B cell (primary cell): ENCODE results near the gene PLCXD1. TPM values are rescaled to one million over a fixed set of nuclear protein-coding genes. Genes with fewer than 3 reads are reported as not detected.

Experiments
- ATAC-seq: fragments of 200-7000 bp; cut with Tn5 transposase; one replicate; pipeline ENCODE4 v1.10.0; 2021; ENCODE audit warnings: low read depth, mild to moderate bottlenecking, moderate number of reproducible peaks, moderate library complexity
- CTCF ChIA-PET: fragments of 350-600 bp; sonication (Branson Sonifier 250); formaldehyde crosslinking; loops from one replicate; lab custom pipeline; 2021; ENCODE audit warnings: antibody characterized with exemption, inconsistent platforms; lab: Charles Lee
- POLR2A ChIA-PET: fragments of 350-600 bp; sonication (Branson Sonifier 250); formaldehyde crosslinking; loops from one replicate; lab custom pipeline; 2021; ENCODE audit warnings: antibody characterized with exemption; lab: Charles Lee
- DNase-seq: peaks from one replicate; pipeline ENCODE4 v3.0.0; 2013
- H2AFZ ChIP-seq: 2 replicates; pipeline ENCODE4 v1.6.1; 2012; ENCODE audit warnings: mild to moderate bottlenecking, low read depth, low read length; ENCODE audit not compliant: insufficient read depth, poor library complexity, severe bottlenecking
- H3K27ac ChIP-seq, 2 donors: 1 replicate in 1 of 2; 2 replicates in 1 of 2; pipeline ENCODE4 v1.5.1; 2012 to 2013; ENCODE audit warnings: low read length in 2 of 2, mild to moderate bottlenecking in 2 of 2, moderate library complexity in 1 of 2
- H3K27me3 ChIP-seq, 4 experiments: fragments of 200-600 bp in 1 of 4; sonication (generic) in 1 of 4; replicated peaks in 1 of 4; 1 replicate in 2 of 4; 2 replicates in 2 of 4; pipeline versions ENCODE4 v1.6.1 to v1.7.0; 2013 to 2016; ENCODE audit warnings: low read length in 3 of 4, mild to moderate bottlenecking in 2 of 4, mixed read lengths in 1 of 4, moderate library complexity in 1 of 4; ENCODE audit not compliant: insufficient read depth in 4 of 4, control insufficient read depth in 3 of 4; ENCODE audit errors: control extremely low read depth in 1 of 4
- H3K36me3 ChIP-seq, 2 experiments: replicated peaks in 1 of 2; 1 replicate in 1 of 2; 2 replicates in 1 of 2; pipeline versions ENCODE4 v1.6.1 to v1.7.1; 2013; ENCODE audit warnings: low read length in 1 of 2; ENCODE audit not compliant: insufficient read depth in 2 of 2, control insufficient read depth in 1 of 2; ENCODE audit errors: control extremely low read depth in 1 of 2, extremely low read depth in 1 of 2
- H3K4me1 ChIP-seq, 2 donors: fragments of 200-600 bp in 1 of 2; sonication (generic) in 1 of 2; 1 replicate in 1 of 2; 2 replicates in 1 of 2; pipeline versions ENCODE4 v1.5.1 to v1.6.1; 2013 to 2017; ENCODE audit warnings: low read length in 2 of 2; ENCODE audit not compliant: control insufficient read depth in 2 of 2, insufficient read depth in 2 of 2
- H3K4me2 ChIP-seq: replicated peaks from 2 replicates; pipeline ENCODE3; 2012; ENCODE audit warnings: mild to moderate bottlenecking, low read depth, low read length; ENCODE audit not compliant: poor library complexity, severe bottlenecking
- H3K4me3 ChIP-seq, 5 experiments: fragments of 200-600 bp in 1 of 5; sonication (generic) in 1 of 5; 1 replicate in 3 of 5; 2 replicates in 2 of 5; pipeline versions ENCODE4 v1.5.1 to v1.7.0; 2011 to 2016; ENCODE audit warnings: low read length in 4 of 5, mild to moderate bottlenecking in 4 of 5, low read depth in 2 of 5, control low read depth in 1 of 5, moderate library complexity in 1 of 5; ENCODE audit not compliant: insufficient read depth in 1 of 5; ENCODE audit errors: control extremely low read depth in 1 of 5, extremely low read depth in 1 of 5
- H3K79me2 ChIP-seq: fragments of 200-600 bp; sonication (generic); one replicate; pipeline ENCODE4 v1.6.0; 2016; ENCODE audit warnings: low read length; ENCODE audit not compliant: control insufficient read depth, insufficient read depth
- H3K9ac ChIP-seq: fragments of 200-600 bp; sonication (generic); 2 replicates; pipeline ENCODE4 v1.6.1; 2017; ENCODE audit warnings: mild to moderate bottlenecking, low read length, moderate library complexity
- H3K9me3 ChIP-seq, 3 donors: one replicate each; pipeline versions ENCODE4 v1.6.1 to v1.7.1; 2013; ENCODE audit warnings: low read length in 2 of 3; ENCODE audit not compliant: control insufficient read depth in 2 of 3, insufficient read depth in 1 of 3; ENCODE audit errors: control extremely low read depth in 1 of 3
- H4K20me1 ChIP-seq: 2 replicates; pipeline ENCODE4 v1.6.0; 2012; ENCODE audit warnings: mild to moderate bottlenecking, low read length; ENCODE audit not compliant: insufficient read depth, control insufficient read depth, poor library complexity, severe bottlenecking
- H3K27ac Mint-ChIP-seq: one replicate; pipeline ENCODE4 v1.8.0; 2021; ENCODE audit warnings: mixed read lengths
- H3K27me3 Mint-ChIP-seq: one replicate; pipeline ENCODE4 v1.8.0; 2021; ENCODE audit warnings: mixed read lengths
- H3K4me1 Mint-ChIP-seq: one replicate; pipeline ENCODE4 v1.8.0; 2021; ENCODE audit warnings: mixed read lengths
- H3K4me3 Mint-ChIP-seq: one replicate; pipeline ENCODE4 v1.8.0; 2021; ENCODE audit warnings: mixed read lengths
- H3K9me3 Mint-ChIP-seq: one replicate; pipeline ENCODE4 v1.8.0; 2022; ENCODE audit warnings: mixed read lengths; ENCODE audit not compliant: insufficient read depth
- EZH2 ChIP-seq: IDR thresholded peaks from 2 replicates; pipeline ENCODE4 v1.6.1; 2012; ENCODE audit warnings: borderline replicate concordance, low read depth, mild to moderate bottlenecking, moderate library complexity, low read length; ENCODE audit not compliant: insufficient read depth, poor library complexity, severe bottlenecking
- WGBS: methylation state at CpG from one replicate; pipeline ENCODE4 v1.1.5; 2013; ENCODE audit warnings: missing lambda C conversion rate; ENCODE audit not compliant: insufficient coverage; 5-methylcytosine and 5-hydroxymethylcytosine counted together
- intact Hi-C: fragments of 100-400 bp; cut with micrococcal nuclease; formaldehyde crosslinking; loops from one replicate; pipeline ENCODE4 v1.10.0; 2022
- polyA plus RNA-seq: library from polyadenylated mRNA; depleted of rRNA; stranded (reverse); fragments of >200 nt; gene quantifications from 2 replicates; pipeline ENCODE4 v1.2.3, GENCODE V29; 2012
- total RNA-seq, 2 donors: library from RNA; stranded (reverse); fragments of 120-200 nt in 1 of 2; gene quantifications; 1 replicate in 1 of 2; 2 replicates in 1 of 2; pipeline versions ENCODE4 v1.2.3 to v1.2.4, GENCODE V29; 2013 to 2022
- TF ChIP-seq, protein P1 (sequence below): fragments of 200-600 bp; IDR thresholded peaks from one replicate; pipeline ENCODE4 v1.8.0; 2022; ENCODE audit warnings: antibody characterized with exemption, mild to moderate bottlenecking

The PLCXD1 gene
- total and polyA plus RNA-seq, 2 donors (not counting 1 experiment from before 2014, with no cell fraction given) = 30.4 to 38.5 TPM

GRCh38 chrX:314049-314448, 32.9 kb downstream of the PLCXD1 start:
- DNase-seq = no peak
- intact Hi-C loops = no loop called here
- Histone ChIP-seq H3K4me1 (peaks cover 0 to 11% of the 10 kb centered on the region in 2 donors), H3K36me3 (peaks cover 4 to 51% of the 10 kb centered on the region in 2 experiments), H3K79me2 (peaks cover 11% of the 10 kb centered on the region), H3K4me3 (no peak overlapping the region), H3K27me3 (no peaks in the 10 kb centered on the region), H3K9ac (no peak overlapping the region), H4K20me1 (peaks cover 14% of the 10 kb centered on the region), H2AFZ (no peak overlapping the region), H3K27ac (no peak overlapping the region), H3K9me3 (peaks cover 0 to 15% (median 0%) of the 10 kb centered on the region in 3 donors), H3K4me2 (no peak overlapping the region)
- H3K4me3 Mint-ChIP-seq = no peak overlapping the region
- CTCF ChIA-PET = no interaction called here
- H3K9me3 Mint-ChIP-seq = no peaks in the 10 kb centered on the region
- H3K27me3 Mint-ChIP-seq = no peaks in the 10 kb centered on the region
- 99% methylated on average over 29 of the region's 34 CpGs for WGBS
- POLR2A ChIA-PET = no interaction called here
- no peak overlapping the region for H3K27ac Mint-ChIP-seq
- ATAC-seq = no peak
- H3K4me1 Mint-ChIP-seq = peaks cover 14% of the 10 kb centered on the region
- TF ChIP-seq EZH2 = no peak
- TF ChIP-seq, protein P1, sequence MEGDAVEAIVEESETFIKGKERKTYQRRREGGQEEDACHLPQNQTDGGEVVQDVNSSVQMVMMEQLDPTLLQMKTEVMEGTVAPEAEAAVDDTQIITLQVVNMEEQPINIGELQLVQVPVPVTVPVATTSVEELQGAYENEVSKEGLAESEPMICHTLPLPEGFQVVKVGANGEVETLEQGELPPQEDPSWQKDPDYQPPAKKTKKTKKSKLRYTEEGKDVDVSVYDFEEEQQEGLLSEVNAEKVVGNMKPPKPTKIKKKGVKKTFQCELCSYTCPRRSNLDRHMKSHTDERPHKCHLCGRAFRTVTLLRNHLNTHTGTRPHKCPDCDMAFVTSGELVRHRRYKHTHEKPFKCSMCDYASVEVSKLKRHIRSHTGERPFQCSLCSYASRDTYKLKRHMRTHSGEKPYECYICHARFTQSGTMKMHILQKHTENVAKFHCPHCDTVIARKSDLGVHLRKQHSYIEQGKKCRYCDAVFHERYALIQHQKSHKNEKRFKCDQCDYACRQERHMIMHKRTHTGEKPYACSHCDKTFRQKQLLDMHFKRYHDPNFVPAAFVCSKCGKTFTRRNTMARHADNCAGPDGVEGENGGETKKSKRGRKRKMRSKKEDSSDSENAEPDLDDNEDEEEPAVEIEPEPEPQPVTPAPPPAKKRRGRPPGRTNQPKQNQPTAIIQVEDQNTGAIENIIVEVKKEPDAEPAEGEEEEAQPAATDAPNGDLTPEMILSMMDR = no peak

GRCh38 chrX:314781-315595, 33.8 kb downstream of the PLCXD1 start:
- ChIA-PET CTCF (no interaction called here), POLR2A (no interaction called here)
- no peak for ATAC-seq
- Histone ChIP-seq H3K36me3 (peaks cover 4 to 47% of the 10 kb centered on the region in 2 experiments), H3K4me3 (no peak overlapping the region), H4K20me1 (peaks cover 14% of the 10 kb centered on the region), H3K4me2 (no peak overlapping the region), H3K4me1 (peaks cover 6 to 19% of the 10 kb centered on the region in 2 donors), H3K9ac (no peak overlapping the region), H3K9me3 (peaks cover 0 to 15% (median 0%) of the 10 kb centered on the region in 3 donors), H3K27ac (no peak overlapping the region), H3K27me3 (peaks cover 0 to 5% (median 0%) of the 10 kb centered on the region in 4 experiments), H3K79me2 (peaks cover 18% of the 10 kb centered on the region), H2AFZ (no peak overlapping the region)
- no peaks in the 10 kb centered on the region for H3K9me3 Mint-ChIP-seq
- no peak for DNase-seq
- no peak overlapping the region for H3K4me3 Mint-ChIP-seq
- no peaks in the 10 kb centered on the region for H3K27me3 Mint-ChIP-seq
- 96% methylated on average over 43 of the region's 51 CpGs for WGBS
- intact Hi-C loops = loop anchor here (5.0 kb wide), 1 partner anchor 1277 kb away; the partner anchor contains the start of gene AKAP17A
- TF ChIP-seq, protein P1 = no peak
- TF ChIP-seq EZH2 = no peak
- peaks cover 14% of the 10 kb centered on the region for H3K4me1 Mint-ChIP-seq
- no peak overlapping the region for H3K27ac Mint-ChIP-seq
